Measurements from ENCODE around the gene STUB1. TPM values are rescaled to one million over a fixed set of nuclear protein-coding genes. Genes with fewer than 3 reads are reported as not detected.

The STUB1 gene
- total RNA-seq, 2 experiments from 2014 or later = 57.1 to 61.7 TPM

DNA sequence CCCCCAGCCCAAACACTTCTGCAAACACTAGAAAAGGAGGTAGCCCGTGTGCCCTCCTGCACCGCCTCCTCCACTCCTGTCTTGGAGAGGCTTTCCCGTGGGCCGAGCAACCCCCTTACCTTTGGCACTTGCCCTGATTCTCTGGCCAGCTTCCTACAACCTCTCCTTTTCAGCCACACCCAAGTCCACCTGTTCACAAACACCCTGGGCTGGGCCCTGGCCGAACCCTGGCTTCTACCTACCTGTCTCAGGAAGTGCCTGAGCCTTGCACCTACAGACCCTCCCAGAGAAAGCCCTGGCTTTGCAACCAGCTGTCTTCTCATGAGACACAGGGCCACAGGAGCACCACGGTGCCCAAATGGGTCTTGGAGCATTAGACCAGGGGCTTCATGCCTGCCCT, 38.7 kb downstream of the STUB1 start:
- peak overlapping the region; percentile 72 for H3K27ac Mint-ChIP-seq
- POLR2A ChIA-PET = interaction anchor here (0.7 to 8.1 kb wide), 3 partner anchors 9 to 23 kb away, joined by 3 to 84 read pairs (median 13); partner anchors contain the start of genes CIAO3 and HAGHL
- ATAC-seq (no peak), DNase-seq (no peak)
- TF ChIP-seq, protein P1, sequence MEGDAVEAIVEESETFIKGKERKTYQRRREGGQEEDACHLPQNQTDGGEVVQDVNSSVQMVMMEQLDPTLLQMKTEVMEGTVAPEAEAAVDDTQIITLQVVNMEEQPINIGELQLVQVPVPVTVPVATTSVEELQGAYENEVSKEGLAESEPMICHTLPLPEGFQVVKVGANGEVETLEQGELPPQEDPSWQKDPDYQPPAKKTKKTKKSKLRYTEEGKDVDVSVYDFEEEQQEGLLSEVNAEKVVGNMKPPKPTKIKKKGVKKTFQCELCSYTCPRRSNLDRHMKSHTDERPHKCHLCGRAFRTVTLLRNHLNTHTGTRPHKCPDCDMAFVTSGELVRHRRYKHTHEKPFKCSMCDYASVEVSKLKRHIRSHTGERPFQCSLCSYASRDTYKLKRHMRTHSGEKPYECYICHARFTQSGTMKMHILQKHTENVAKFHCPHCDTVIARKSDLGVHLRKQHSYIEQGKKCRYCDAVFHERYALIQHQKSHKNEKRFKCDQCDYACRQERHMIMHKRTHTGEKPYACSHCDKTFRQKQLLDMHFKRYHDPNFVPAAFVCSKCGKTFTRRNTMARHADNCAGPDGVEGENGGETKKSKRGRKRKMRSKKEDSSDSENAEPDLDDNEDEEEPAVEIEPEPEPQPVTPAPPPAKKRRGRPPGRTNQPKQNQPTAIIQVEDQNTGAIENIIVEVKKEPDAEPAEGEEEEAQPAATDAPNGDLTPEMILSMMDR (IDR thresholded peaks at IDR 0.05) = no peak
- no peaks in the 10 kb centered on the region for H3K9me3 Mint-ChIP-seq
- H3K27me3 Mint-ChIP-seq = peaks cover 2% of the 10 kb centered on the region
- intact Hi-C loops (cut with micrococcal nuclease) = no loop called here
- no peaks in the 10 kb centered on the region for H3K36me3 Mint-ChIP-seq (ENCODE audit: low read depth)
- H3K4me3 Mint-ChIP-seq = peak overlapping the region; percentile 78
- CTCF ChIA-PET = interaction anchor here (1.1 kb wide), 1 partner anchor 339 kb away, joined by 4 read pairs; no protein-coding TSS in a partner anchor
- peaks cover 28% of the 10 kb centered on the region for H3K4me1 Mint-ChIP-seq (ENCODE audit: low read depth)

DNA sequence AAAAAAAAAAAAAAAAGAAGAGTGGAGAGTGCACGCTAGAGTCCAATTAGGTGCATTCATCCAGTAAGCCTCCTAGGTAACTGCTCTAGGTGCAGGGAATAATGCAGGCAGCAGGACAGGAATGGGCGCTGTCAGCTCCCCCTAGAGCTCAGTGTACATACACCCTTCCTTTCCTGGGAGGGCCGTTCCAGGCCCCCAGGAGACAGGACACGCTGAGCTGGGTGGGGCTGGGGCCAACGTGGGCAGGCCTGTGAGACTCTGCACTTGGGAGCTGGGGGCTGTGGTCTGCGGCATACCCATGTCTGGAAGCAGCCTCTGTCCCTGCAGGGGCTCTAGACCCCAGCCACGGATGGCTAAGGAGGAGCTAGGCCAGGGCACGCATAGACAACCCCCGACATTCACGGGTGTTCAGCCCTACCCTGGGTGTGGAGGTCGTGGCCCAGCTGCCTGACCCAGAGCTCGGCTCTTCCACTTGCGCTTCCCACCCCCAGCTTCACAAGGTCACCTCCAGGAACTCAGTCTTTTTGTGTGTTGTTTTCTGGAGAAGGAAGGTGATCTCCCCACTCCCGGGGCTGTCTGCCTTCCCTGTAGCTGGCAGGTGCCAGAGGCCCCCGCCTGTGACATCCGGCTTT, 39.7 kb downstream of the STUB1 start:
- Mint-ChIP-seq H3K4me3 (peak overlapping the region; percentile 78), H3K27me3 (no peaks in the 10 kb centered on the region), H3K9me3 (no peaks in the 10 kb centered on the region), H3K27ac (peak overlapping the region; percentile 78), H3K4me1 (ENCODE audit: low read depth) (peaks cover 28% of the 10 kb centered on the region), H3K36me3 (ENCODE audit: low read depth) (no peaks in the 10 kb centered on the region)
- ChIA-PET CTCF (interaction anchor here (0.7 to 19.6 kb wide), 14 partner anchors 8 to 338 kb away, joined by 3 to 207 read pairs (median 4); partner anchors contain the start of genes CHTF18, CIAO3, METRN and STUB1), POLR2A (interaction anchor here (0.6 to 8.1 kb wide), 11 partner anchors 8 to 263 kb away, joined by 3 to 84 read pairs (median 4); partner anchors contain the start of genes CIAO3, HAGHL and WDR24)
- TF ChIP-seq, protein P1 (IDR thresholded peaks at IDR 0.05) = no peak
- intact Hi-C loops (cut with micrococcal nuclease) = no loop called here
- DNase-seq = peak; percentile 42
- ATAC-seq = peak; percentile 14

DNA sequence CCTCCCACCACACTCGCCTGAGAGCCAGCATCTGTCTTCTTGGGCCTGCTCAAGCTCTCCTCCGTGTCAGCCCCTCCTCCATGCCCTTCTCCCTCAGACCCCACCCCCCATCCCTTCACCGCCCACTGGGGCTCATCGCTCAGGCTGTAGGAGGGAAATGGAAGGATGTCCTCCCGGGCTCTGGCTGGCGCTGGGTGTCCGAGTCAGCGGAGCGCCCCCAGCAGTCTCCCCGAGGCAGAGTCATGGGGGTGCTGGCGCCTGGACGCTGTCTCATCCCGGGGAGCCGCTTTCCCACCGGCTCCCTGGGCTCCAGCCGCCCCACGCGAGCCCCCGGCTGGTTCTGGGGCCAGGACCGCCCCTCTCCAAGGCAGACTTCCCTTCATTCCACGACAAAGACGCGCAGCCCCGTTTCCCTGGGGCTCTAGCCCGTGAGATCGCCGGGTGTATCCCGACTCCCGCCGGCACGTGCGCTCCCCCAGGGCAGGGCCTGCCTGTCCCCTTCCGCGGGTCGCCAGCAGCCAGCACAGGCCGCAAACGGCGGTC, 40.3 kb downstream of the STUB1 start:
- ChIA-PET CTCF (interaction anchor here (0.7 to 19.6 kb wide), 17 partner anchors 8 to 72 kb away, joined by 3 to 207 read pairs (median 4); partner anchors contain the start of genes CHTF18, CIAO3, METRN and STUB1), POLR2A (interaction anchor here (0.6 to 8.1 kb wide), 12 partner anchors 8 to 263 kb away, joined by 3 to 84 read pairs (median 4); partner anchors contain the start of genes CIAO3, HAGHL and WDR24)
- Mint-ChIP-seq H3K9me3 (no peaks in the 10 kb centered on the region), H3K27ac (peak overlapping the region; percentile 78), H3K4me1 (ENCODE audit: low read depth) (peaks cover 29% of the 10 kb centered on the region), H3K36me3 (ENCODE audit: low read depth) (no peaks in the 10 kb centered on the region), H3K4me3 (peak overlapping the region; percentile 78), H3K27me3 (no peaks in the 10 kb centered on the region)
- ATAC-seq = peak; percentile 65
- TF ChIP-seq, protein P1 (IDR thresholded peaks at IDR 0.05) = peak; percentile 38
- peak; percentile 86 for DNase-seq
- intact Hi-C loops (cut with micrococcal nuclease) = no loop called here

DNA sequence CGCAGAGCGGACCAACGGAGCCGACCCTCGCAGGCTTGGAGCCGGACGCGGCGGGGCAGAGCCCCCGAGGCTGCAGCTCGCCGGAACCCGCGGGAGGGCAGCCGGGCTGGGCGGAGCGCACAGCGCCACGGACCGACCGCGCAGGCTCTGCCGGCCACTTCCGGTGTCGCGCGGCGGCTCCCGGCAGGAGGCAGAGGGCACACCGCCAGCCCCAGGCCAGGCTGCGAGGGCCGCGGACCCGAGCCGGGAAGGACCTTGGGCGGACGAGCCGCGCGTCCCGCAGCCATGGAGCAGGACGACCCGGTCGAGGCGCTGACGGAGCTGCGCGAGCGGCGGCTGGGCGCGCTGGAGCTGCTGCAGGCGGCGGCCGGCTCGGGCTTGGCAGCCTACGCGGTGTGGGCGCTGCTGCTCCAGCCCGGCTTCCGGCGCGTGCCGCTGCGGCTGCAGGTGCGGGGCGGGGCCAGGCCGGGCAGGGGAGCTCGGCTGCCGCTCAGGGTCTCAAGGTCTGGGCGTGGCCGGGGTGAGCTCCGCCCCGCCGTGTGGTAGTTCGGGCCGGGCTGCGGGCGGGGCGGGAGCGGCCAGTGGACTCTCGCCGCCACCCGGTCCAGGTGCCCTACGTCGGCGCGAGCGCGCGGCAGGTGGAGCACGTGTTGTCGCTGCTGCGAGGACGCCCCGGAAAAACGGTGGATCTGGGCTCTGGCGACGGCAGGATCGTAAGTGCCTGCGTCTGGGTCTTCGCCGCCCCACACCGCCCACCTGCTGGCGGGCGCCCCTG, 41.0 kb downstream of the STUB1 start, which contains the start of gene ANTKMT:
Gene ANTKMT, plus strand, starts transcription at position 157 of the 775 bp plus-strand sequence. Its CDS starts 129 bp downstream, at position 286.
- H3K27ac Mint-ChIP-seq = peak within 1 kb of the TSS; percentile 78
- ChIA-PET CTCF (interaction anchor here (0.7 to 19.6 kb wide), 8 partner anchors 9 to 82 kb away, joined by 3 to 207 read pairs (median 6); partner anchors contain the start of genes CIAO3 and METRN), POLR2A (interaction anchor here (0.8 to 8.1 kb wide), 8 partner anchors 7 to 195 kb away, joined by 3 to 84 read pairs (median 8); partner anchors contain the start of genes CIAO3 and HAGHL)
- H3K36me3 Mint-ChIP-seq (ENCODE audit: low read depth) = no peaks in the 10 kb centered on the region
- H3K9me3 Mint-ChIP-seq = no peaks in the 10 kb centered on the region
- intact Hi-C loops (cut with micrococcal nuclease) = no loop called here
- peak; percentile 67 for ATAC-seq
- TF ChIP-seq, protein P1 (IDR thresholded peaks at IDR 0.05) = no peak
- DNase-seq = peak; percentile 85
- peak within 1 kb of the TSS; percentile 78 for H3K4me3 Mint-ChIP-seq
- H3K27me3 Mint-ChIP-seq = no peaks in the 10 kb centered on the region
- peaks cover 26% of the 10 kb centered on the region for H3K4me1 Mint-ChIP-seq (ENCODE audit: low read depth)
